Activated T-helper 17 cell treated with anti-CD3 and anti-CD28 coated beads, Interleukin-2, amount 50 U/mL, for 72 hours (primary cell): ENCODE data around the gene SMAD2. TPM values are rescaled to one million over a fixed set of nuclear protein-coding genes. Genes with fewer than 3 reads are reported as not detected.

Source experiments
- ATAC-seq: fragments of 150-1000 bp; cut with Tn5 transposase; replicated peaks from 2 replicates; pipeline ENCODE4 v1.10.0; 2021; ENCODE audit warnings: mild to moderate bottlenecking, moderate library complexity
- H3K27ac Mint-ChIP-seq: one replicate; pipeline ENCODE4 v1.8.0; 2022; ENCODE audit warnings: mixed read lengths
- H3K27me3 Mint-ChIP-seq: one replicate; pipeline ENCODE4 v1.8.0; 2022; ENCODE audit warnings: mixed read lengths
- H3K36me3 Mint-ChIP-seq: one replicate; pipeline ENCODE4 v1.8.0; 2022; ENCODE audit warnings: low read depth, mild to moderate bottlenecking, mixed read lengths
- H3K4me1 Mint-ChIP-seq: one replicate; pipeline ENCODE4 v1.8.0; 2022; ENCODE audit warnings: mixed read lengths
- H3K4me3 Mint-ChIP-seq: one replicate; pipeline ENCODE4 v1.8.0; 2022; ENCODE audit warnings: mild to moderate bottlenecking, mixed read lengths
- H3K9me3 Mint-ChIP-seq: one replicate; pipeline ENCODE4 v1.8.0; 2022; ENCODE audit warnings: mixed read lengths
- total RNA-seq, 2 donors: library from RNA; stranded (reverse); gene quantifications; one replicate each; pipeline ENCODE4 v1.2.3, GENCODE V29; 2022

SMAD2 gene
- total RNA-seq, 2 donors from 2014 or later: 97.2 to 170 TPM

GRCh38 chr18:47917923-47918610 lies 12.4 kb downstream of the SMAD2 start:
- peak; percentile 71 for ATAC-seq
- H3K9me3 Mint-ChIP-seq: no peaks in the 10 kb centered on the region
- peaks cover 68% of the 10 kb centered on the region for H3K4me1 Mint-ChIP-seq
- H3K27me3 Mint-ChIP-seq: no peaks in the 10 kb centered on the region
- peak overlapping the region; percentile 76 for H3K4me3 Mint-ChIP-seq
- H3K36me3 Mint-ChIP-seq: peaks cover 64% of the 10 kb centered on the region
- H3K27ac Mint-ChIP-seq: peak overlapping the region; percentile 91

GRCh38 chr18:47915930-47916329 lies 14.5 kb downstream of the SMAD2 start:
- no peaks in the 10 kb centered on the region for H3K27me3 Mint-ChIP-seq
- peak overlapping the region; percentile 66 for H3K4me3 Mint-ChIP-seq
- no peaks in the 10 kb centered on the region for H3K9me3 Mint-ChIP-seq
- ATAC-seq: no peak
- peaks cover 60% of the 10 kb centered on the region for H3K36me3 Mint-ChIP-seq
- peak overlapping the region; percentile 90 for H3K27ac Mint-ChIP-seq
- peaks cover 64% of the 10 kb centered on the region for H3K4me1 Mint-ChIP-seq

GRCh38 chr18:47915229-47915628 lies 15.2 kb downstream of the SMAD2 start:
- peaks cover 61% of the 10 kb centered on the region for H3K4me1 Mint-ChIP-seq
- peak overlapping the region; percentile 90 for H3K27ac Mint-ChIP-seq
- no peaks in the 10 kb centered on the region for H3K27me3 Mint-ChIP-seq
- H3K4me3 Mint-ChIP-seq: peak overlapping the region; percentile 66
- no peak for ATAC-seq
- H3K36me3 Mint-ChIP-seq: peaks cover 62% of the 10 kb centered on the region
- no peaks in the 10 kb centered on the region for H3K9me3 Mint-ChIP-seq

- ATAC-seq: peak; percentile 67
- H3K36me3 Mint-ChIP-seq: peaks cover 63% of the 10 kb centered on the region
- H3K9me3 Mint-ChIP-seq: no peaks in the 10 kb centered on the region
- no peaks in the 10 kb centered on the region for H3K27me3 Mint-ChIP-seq
- H3K4me3 Mint-ChIP-seq: peak overlapping the region; percentile 66
- H3K27ac Mint-ChIP-seq: peak overlapping the region; percentile 75
- peaks cover 48% of the 10 kb centered on the region for H3K4me1 Mint-ChIP-seq
Measured at GRCh38 chr18:47912794-47913585, 17.5 kb downstream of the SMAD2 start.

- Mint-ChIP-seq H3K9me3 (no peaks in the 10 kb centered on the region), H3K36me3 (peaks cover 64% of the 10 kb centered on the region), H3K27ac (peak overlapping the region; percentile 75), H3K4me1 (peaks cover 41% of the 10 kb centered on the region), H3K27me3 (no peaks in the 10 kb centered on the region), H3K4me3 (peak overlapping the region; percentile 66)
- peak; percentile 84 for ATAC-seq
Measured at GRCh38 chr18:47912343-47912742, 18.1 kb downstream of the SMAD2 start.

GRCh38 chr18:47911877-47912276 lies 18.6 kb downstream of the SMAD2 start:
- no peaks in the 10 kb centered on the region for H3K27me3 Mint-ChIP-seq
- ATAC-seq: peak; percentile 2
- H3K4me1 Mint-ChIP-seq: peaks cover 38% of the 10 kb centered on the region
- H3K4me3 Mint-ChIP-seq: peak overlapping the region; percentile 66
- H3K27ac Mint-ChIP-seq: peak overlapping the region; percentile 75
- peaks cover 64% of the 10 kb centered on the region for H3K36me3 Mint-ChIP-seq
- H3K9me3 Mint-ChIP-seq: peaks cover under 1% of the 10 kb centered on the region

GRCh38 chr18:47909484-47909883 lies 21.0 kb downstream of the SMAD2 start:
- peak overlapping the region; percentile 66 for H3K27ac Mint-ChIP-seq
- peaks cover 43% of the 10 kb centered on the region for H3K4me1 Mint-ChIP-seq
- H3K36me3 Mint-ChIP-seq: peaks cover 75% of the 10 kb centered on the region
- peak overlapping the region; percentile 66 for H3K4me3 Mint-ChIP-seq
- no peak for ATAC-seq
- H3K27me3 Mint-ChIP-seq: no peaks in the 10 kb centered on the region
- peaks cover 3% of the 10 kb centered on the region for H3K9me3 Mint-ChIP-seq

GRCh38 chr18:47908592-47908991 lies 21.9 kb downstream of the SMAD2 start:
- Mint-ChIP-seq H3K27ac (no peak overlapping the region), H3K9me3 (peaks cover 6% of the 10 kb centered on the region), H3K36me3 (peaks cover 75% of the 10 kb centered on the region), H3K4me1 (peaks cover 51% of the 10 kb centered on the region), H3K27me3 (no peaks in the 10 kb centered on the region), H3K4me3 (no peak overlapping the region)
- ATAC-seq: no peak

GRCh38 chr18:47906408-47906807 lies 24.1 kb downstream of the SMAD2 start:
- Mint-ChIP-seq H3K36me3 (peaks cover 69% of the 10 kb centered on the region), H3K9me3 (peaks cover 9% of the 10 kb centered on the region), H3K4me3 (peak overlapping the region; percentile 67), H3K27ac (peak overlapping the region; percentile 21), H3K4me1 (peaks cover 56% of the 10 kb centered on the region), H3K27me3 (no peaks in the 10 kb centered on the region)
- ATAC-seq: no peak

GRCh38 chr18:47903809-47904208 lies 26.6 kb downstream of the SMAD2 start:
- peaks cover 52% of the 10 kb centered on the region for H3K36me3 Mint-ChIP-seq
- H3K9me3 Mint-ChIP-seq: peaks cover 9% of the 10 kb centered on the region
- H3K27me3 Mint-ChIP-seq: no peaks in the 10 kb centered on the region
- H3K27ac Mint-ChIP-seq: peak overlapping the region; percentile 65
- no peak for ATAC-seq
- peak overlapping the region; percentile 67 for H3K4me3 Mint-ChIP-seq
- peaks cover 72% of the 10 kb centered on the region for H3K4me1 Mint-ChIP-seq

- Mint-ChIP-seq H3K4me1 (peaks cover 78% of the 10 kb centered on the region), H3K9me3 (peaks cover 7% of the 10 kb centered on the region), H3K4me3 (peak overlapping the region; percentile 67), H3K27me3 (no peaks in the 10 kb centered on the region), H3K36me3 (peaks cover 50% of the 10 kb centered on the region), H3K27ac (peak overlapping the region; percentile 65)
- peak; percentile 77 for ATAC-seq
Measured at GRCh38 chr18:47901624-47902362, 28.7 kb downstream of the SMAD2 start.

GRCh38 chr18:47899107-47899840 lies 31.2 kb downstream of the SMAD2 start:
- Mint-ChIP-seq H3K9me3 (peaks cover 5% of the 10 kb centered on the region), H3K4me3 (no peak overlapping the region), H3K36me3 (peaks cover 53% of the 10 kb centered on the region)

GRCh38 chr18:47898696-47899095 lies 31.8 kb downstream of the SMAD2 start:
- Mint-ChIP-seq H3K27ac (no peak overlapping the region), H3K4me1 (peaks cover 71% of the 10 kb centered on the region), H3K4me3 (no peak overlapping the region), H3K36me3 (peaks cover 59% of the 10 kb centered on the region), H3K27me3 (no peaks in the 10 kb centered on the region), H3K9me3 (peaks cover 3% of the 10 kb centered on the region)
- no peak for ATAC-seq

More at GRCh38 chr18:47899107-47899840, 31.2 kb downstream of the SMAD2 start:
- ATAC-seq: no peak
- peaks cover 72% of the 10 kb centered on the region for H3K4me1 Mint-ChIP-seq
- H3K27ac Mint-ChIP-seq: no peak overlapping the region
- no peaks in the 10 kb centered on the region for H3K27me3 Mint-ChIP-seq

GRCh38 chr18:47898055-47898454 lies 32.4 kb downstream of the SMAD2 start:
- ATAC-seq: no peak
- Mint-ChIP-seq H3K36me3 (peaks cover 65% of the 10 kb centered on the region), H3K27me3 (no peaks in the 10 kb centered on the region), H3K4me3 (no peak overlapping the region), H3K9me3 (no peaks in the 10 kb centered on the region), H3K4me1 (peaks cover 66% of the 10 kb centered on the region), H3K27ac (no peak overlapping the region)
